HepG2 (cell line): ENCODE data around the gene RAB17. TPM values are rescaled to one million over a fixed set of nuclear protein-coding genes. Genes with fewer than 3 reads are reported as not detected.

Experiments used
- AGO2 ChIP-seq: fragments of 200-400 bp; formaldehyde crosslinking; optimal IDR thresholded peaks from 2 replicates; pipeline ENCODE3; 2017; ENCODE audit warnings: mild to moderate bottlenecking, low read depth, low read length, moderate library complexity
- BRD4 ChIP-seq: sonication (generic); formaldehyde crosslinking; IDR thresholded peaks from 2 replicates; pipeline ENCODE4 v1.4.0; 2020; ENCODE audit warnings: missing genetic modification reagents
- E2F5 ChIP-seq: sonication (generic); formaldehyde crosslinking; conservative IDR thresholded peaks from 2 replicates; pipeline ENCODE4 v1.4.0; 2020; ENCODE audit warnings: missing genetic modification reagents
- ETS1 ChIP-seq: sonication (generic); formaldehyde crosslinking; IDR thresholded peaks from 2 replicates; pipeline ENCODE4 v1.4.0; 2020; ENCODE audit warnings: missing genetic modification reagents
- GZF1 ChIP-seq: sonication (generic); formaldehyde crosslinking; IDR thresholded peaks from 2 replicates; pipeline ENCODE4 v1.5.1; 2020; ENCODE audit warnings: mild to moderate bottlenecking, missing genetic modification reagents
- HNF4A ChIP-seq: sonication (generic); formaldehyde crosslinking; IDR thresholded peaks from 2 replicates; pipeline ENCODE4 v1.4.0; 2020; ENCODE audit warnings: missing genetic modification reagents
- KDM1A ChIP-seq: IDR thresholded peaks from 2 replicates; pipeline ENCODE4 v1.6.1; 2016; ENCODE audit warnings: missing compliant biosample characterization
- KDM6A ChIP-seq: IDR thresholded peaks from 2 replicates; pipeline ENCODE4 v1.6.1; 2016; ENCODE audit warnings: low read depth
- MLXIP ChIP-seq: sonication (generic); formaldehyde crosslinking; IDR thresholded peaks from 2 replicates; pipeline ENCODE4 v1.9.0; 2021; ENCODE audit warnings: missing genetic modification reagents, borderline replicate concordance
- MTA3 ChIP-seq: sonication (generic); formaldehyde crosslinking; IDR thresholded peaks from 2 replicates; pipeline ENCODE4 v1.4.0; 2020; ENCODE audit warnings: missing genetic modification reagents
- MYPOP ChIP-seq: sonication (generic); formaldehyde crosslinking; IDR thresholded peaks from 2 replicates; pipeline ENCODE4 v1.8.1; 2023; ENCODE audit warnings: mild to moderate bottlenecking, moderate library complexity, missing genetic modification reagents
- NBN ChIP-seq: fragments of 450-650 bp; conservative IDR thresholded peaks from 2 replicates; pipeline ENCODE4 v1.6.1; 2017
- NFIC ChIP-seq: IDR thresholded peaks from 2 replicates; pipeline ENCODE4 v1.6.1; 2012; ENCODE audit warnings: mild to moderate bottlenecking, low read length, inconsistent platforms
- PRDM4 ChIP-seq: sonication (generic); formaldehyde crosslinking; IDR thresholded peaks from 2 replicates; pipeline ENCODE4 v1.9.0; 2021; ENCODE audit warnings: missing genetic modification reagents, borderline replicate concordance
- PRMT3 ChIP-seq: sonication (generic); formaldehyde crosslinking; IDR thresholded peaks from 2 replicates; pipeline ENCODE4 v1.8.1; 2022; ENCODE audit warnings: low read depth, mild to moderate bottlenecking, moderate library complexity, missing genetic modification reagents, borderline replicate concordance
- SYNCRIP ChIP-seq: fragments of 200-400 bp; formaldehyde crosslinking; IDR thresholded peaks from 2 replicates; pipeline ENCODE4 v1.6.1; 2018; ENCODE audit warnings: mild to moderate bottlenecking, low read depth, low read length; ENCODE audit not compliant: insufficient read depth
- ZBTB1 ChIP-seq: sonication (generic); formaldehyde crosslinking; IDR thresholded peaks from 2 replicates; pipeline ENCODE4 v1.4.0; 2020; ENCODE audit warnings: missing genetic modification reagents, borderline replicate concordance
- ZBTB7B ChIP-seq: sonication (generic); formaldehyde crosslinking; IDR thresholded peaks from 2 replicates; pipeline ENCODE4 v1.4.0; 2020; ENCODE audit warnings: missing genetic modification reagents
- ZEB1 ChIP-seq: IDR thresholded peaks from 2 replicates; pipeline ENCODE4 v1.6.1; 2012; ENCODE audit warnings: mild to moderate bottlenecking, low read depth, inconsistent platforms; ENCODE audit not compliant: insufficient replicate concordance
- ZNF33A ChIP-seq: sonication (generic); formaldehyde crosslinking; IDR thresholded peaks from 2 replicates; pipeline ENCODE4 v1.5.1; 2020; ENCODE audit warnings: missing genetic modification reagents, mild to moderate bottlenecking, moderate library complexity, borderline replicate concordance
- ZNF343 ChIP-seq: sonication (generic); formaldehyde crosslinking; IDR thresholded peaks from 2 replicates; pipeline ENCODE4 v1.4.0; 2020; ENCODE audit warnings: mild to moderate bottlenecking, missing genetic modification reagents
- ZNF501 ChIP-seq: sonication (generic); formaldehyde crosslinking; IDR thresholded peaks from 2 replicates; pipeline ENCODE4 v1.5.1; 2020; ENCODE audit warnings: mild to moderate bottlenecking, moderate library complexity, missing genetic modification reagents
- ZSCAN25 ChIP-seq: sonication (generic); formaldehyde crosslinking; IDR thresholded peaks from 2 replicates; pipeline ENCODE4 v1.8.0; 2022; ENCODE audit warnings: mild to moderate bottlenecking, missing genetic modification reagents
- polyA plus RNA-seq, 8 experiments: library from polyadenylated mRNA; depleted of rRNA in 3 of 8; stranded (reverse) in 7 of 8; unstranded in 1 of 8; fragments of >200 nt; fragmentation: Illumina TruSeq in 4 of 8; extraction: Trizol in 4 of 8; gene quantifications; 2 replicates each; pipeline versions ENCODE4 v1.2.1 to v1.2.3, GENCODE V29; 2011 to 2016; ENCODE audit warnings: low read depth in 4 of 8, missing spikeins in 1 of 8, mixed read lengths in 1 of 8; ENCODE audit not compliant: insufficient read depth in 1 of 8
- total RNA-seq, 5 experiments: library from RNA; depleted of rRNA; stranded (reverse); fragments of >200 nt; fragmentation: Illumina TruSeq; extraction: Trizol; gene quantifications; 2 replicates each; pipeline ENCODE4 v1.2.3, GENCODE V29; 2016; ENCODE audit warnings: low read depth in 1 of 5

The RAB17 gene
- total and polyA plus RNA-seq, 2 of the 13 experiments (the other 11 are each of a cell fraction or from before 2014, with no cell fraction given): 68.0 to 124 TPM

GRCh38 chr2:237614151-237614720 lies 23.7 kb upstream of the RAB17 start (continued):
- TF ChIP-seq KDM6A (CRISPR knock-in tag): peak; percentile 75
- no peak for TF ChIP-seq E2F5 (CRISPR knock-in tag)
- TF ChIP-seq HNF4A (CRISPR knock-in tag): peak; percentile 93
- peak; percentile 91 for TF ChIP-seq NFIC
- TF ChIP-seq AGO2: no peak
- TF ChIP-seq ZSCAN25 (CRISPR knock-in tag): no peak
- peak; percentile 92 for TF ChIP-seq KDM1A (CRISPR knock-in tag)
- no peak for TF ChIP-seq PRMT3
- peak; percentile 98 for TF ChIP-seq ZBTB7B (CRISPR knock-in tag)
- TF ChIP-seq MYPOP (CRISPR knock-in tag): peak; percentile 86
- no peak for TF ChIP-seq ZNF343
- peak; percentile 99 for TF ChIP-seq ZEB1
- TF ChIP-seq ZNF33A: no peak
- TF ChIP-seq GZF1: 0 out of 2 replicates have a peak, but pooled peaks have one; percentile 54
- no peak for TF ChIP-seq MTA3 (CRISPR knock-in tag)
- TF ChIP-seq ETS1 (CRISPR knock-in tag): no peak
- no peak for TF ChIP-seq SYNCRIP
- TF ChIP-seq MLXIP (CRISPR knock-in tag): no peak
- TF ChIP-seq ZNF501: peak; percentile 75
- no peak; the same call in 1 of the 2 replicates for TF ChIP-seq BRD4 (CRISPR knock-in tag)
- peak; percentile 44; the same call in 1 of the 2 replicates for TF ChIP-seq ZBTB1
- no peak for TF ChIP-seq PRDM4
- TF ChIP-seq NBN: no peak
